Endothelial cell (in vitro differentiated cells): ENCODE results near the gene ATP2B2. TPM values are rescaled to one million over a fixed set of nuclear protein-coding genes. Genes with fewer than 3 reads are reported as not detected.

Experiments used
- DNase-seq: peaks from one replicate; pipeline ENCODE4 v3.0.0; 2021; ENCODE audit warnings: low spot score
- H3K27ac Mint-ChIP-seq: one replicate; pipeline ENCODE4 v1.8.0; 2021; ENCODE audit warnings: mixed read lengths, inconsistent platforms; ENCODE audit not compliant: unreplicated experiment
- H3K27me3 Mint-ChIP-seq: one replicate; pipeline ENCODE4 v1.8.0; 2021; ENCODE audit warnings: mild to moderate bottlenecking, moderate library complexity, mixed read lengths, inconsistent platforms; ENCODE audit not compliant: unreplicated experiment
- H3K36me3 Mint-ChIP-seq: one replicate; pipeline ENCODE4 v1.8.0; 2021; ENCODE audit warnings: mild to moderate bottlenecking, low read depth, mixed read lengths, inconsistent platforms; ENCODE audit not compliant: unreplicated experiment
- H3K4me1 Mint-ChIP-seq: one replicate; pipeline ENCODE4 v1.8.0; 2021; ENCODE audit warnings: mild to moderate bottlenecking, mixed read lengths, inconsistent platforms; ENCODE audit not compliant: unreplicated experiment
- H3K4me3 Mint-ChIP-seq: one replicate; pipeline ENCODE4 v1.8.0; 2021; ENCODE audit warnings: mild to moderate bottlenecking, mixed read lengths, inconsistent platforms; ENCODE audit not compliant: unreplicated experiment
- H3K9me3 Mint-ChIP-seq: one replicate; pipeline ENCODE4 v1.8.0; 2021; ENCODE audit warnings: mixed read lengths, inconsistent platforms; ENCODE audit not compliant: unreplicated experiment
- CTCF ChIP-seq: fragments of 200-600 bp; sonication (generic); IDR thresholded peaks from one replicate; pipeline ENCODE4 v1.5.0; 2021; ENCODE audit warnings: antibody characterized with exemption; ENCODE audit not compliant: unreplicated experiment
- total RNA-seq: library from RNA; stranded (reverse); fragmentation: NEBNext Ultra II Directional; extraction: Animal tissue kit (Norgen Biotek cat#: 25700); gene quantifications from one replicate; pipeline ENCODE4 v1.2.1, GENCODE V29; 2021; ENCODE audit not compliant: unreplicated experiment

Gene ATP2B2
- total RNA-seq, 1 donor from 2014 or later, result 1.7 TPM

- H3K4me3 Mint-ChIP-seq, result no peak overlapping the region
- H3K4me1 Mint-ChIP-seq, result peaks cover 17% of the 10 kb centered on the region
- H3K9me3 Mint-ChIP-seq, result no peaks in the 10 kb centered on the region
- TF ChIP-seq CTCF, result no peak
- peaks cover 3% of the 10 kb centered on the region for H3K27me3 Mint-ChIP-seq
- no peaks in the 10 kb centered on the region for H3K36me3 Mint-ChIP-seq
- no peak for DNase-seq
- H3K27ac Mint-ChIP-seq, result no peak overlapping the region
Observed at GRCh38 chr3:10437272-10437994, 68.0 kb downstream of the ATP2B2 start.

- Mint-ChIP-seq H3K36me3 (no peaks in the 10 kb centered on the region), H3K4me1 (peaks cover 8% of the 10 kb centered on the region), H3K9me3 (no peaks in the 10 kb centered on the region), H3K4me3 (no peak overlapping the region), H3K27ac (no peak overlapping the region), H3K27me3 (no peaks in the 10 kb centered on the region)
- no peak for DNase-seq
- no peak for TF ChIP-seq CTCF
Observed at GRCh38 chr3:10435850-10436249, 69.5 kb downstream of the ATP2B2 start.

- no peaks in the 10 kb centered on the region for H3K9me3 Mint-ChIP-seq
- no peak for TF ChIP-seq CTCF
- H3K36me3 Mint-ChIP-seq, result no peaks in the 10 kb centered on the region
- DNase-seq, result no peak
- H3K4me3 Mint-ChIP-seq, result no peak overlapping the region
- no peaks in the 10 kb centered on the region for H3K4me1 Mint-ChIP-seq
- H3K27me3 Mint-ChIP-seq, result no peaks in the 10 kb centered on the region
- no peak overlapping the region for H3K27ac Mint-ChIP-seq
Observed at GRCh38 chr3:10434938-10435336, 70.4 kb downstream of the ATP2B2 start.

GRCh38 chr3:10434144-10434937, 71.0 kb downstream of the ATP2B2 start:
- H3K27me3 Mint-ChIP-seq, result peaks cover 2% of the 10 kb centered on the region
- H3K27ac Mint-ChIP-seq, result no peak overlapping the region
- H3K4me3 Mint-ChIP-seq, result no peak overlapping the region

More at GRCh38 chr3:10434144-10434937, 71.0 kb downstream of the ATP2B2 start:
- no peaks in the 10 kb centered on the region for H3K36me3 Mint-ChIP-seq
- DNase-seq, result no peak
- no peaks in the 10 kb centered on the region for H3K4me1 Mint-ChIP-seq
- H3K9me3 Mint-ChIP-seq, result no peaks in the 10 kb centered on the region
- TF ChIP-seq CTCF, result no peak
